Cerebellar nuclear complex (tissue), 1 donor: Measurements from ENCODE around the gene CTSW.

ENCODE experiments used
- DNase-seq, 2 experiments: peaks; one replicate each; lab custom pipeline; 2025; lab: John Stamatoyannopoulos, UW

The CTSW gene

GRCh38 chr11:65856689-65857499 lies 22.7 kb upstream of the CTSW start:
- no peak for DNase-seq

GRCh38 chr11:65857500-65857852 lies 22.2 kb upstream of the CTSW start:
- DNase-seq = no peak

- peak; percentile 76 to 91 for DNase-seq
Measured at GRCh38 chr11:65857853-65858680, 21.6 kb upstream of the CTSW start, which contains the start of gene CFL1. TSS of gene CFL1 (minus strand) at chr11:65858180. CDS start at chr11:65858099, 81 bp downstream.

GRCh38 chr11:65858681-65859087 lies 21.0 kb upstream of the CTSW start:
- no peak for DNase-seq

- peak; percentile 86 to 88 for DNase-seq
Measured at GRCh38 chr11:65859095-65859811, 20.4 kb upstream of the CTSW start.

- DNase-seq = no peak
Measured at GRCh38 chr11:65859812-65860277, 19.8 kb upstream of the CTSW start.

- peak; percentile 64 to 82 for DNase-seq
Measured at GRCh38 chr11:65860278-65861164, 19.1 kb upstream of the CTSW start, which contains the start of gene MUS81. TSS of gene MUS81 (plus strand) at chr11:65860433. CDS start at chr11:65860754, 321 bp downstream.

- no peak for DNase-seq
Measured at GRCh38 chr11:65861165-65861505, 18.5 kb upstream of the CTSW start.

GRCh38 chr11:65861533-65862183 lies 18.0 kb upstream of the CTSW start:
- DNase-seq = no peak

- no peak for DNase-seq
Measured at GRCh38 chr11:65862191-65862735, 17.4 kb upstream of the CTSW start.

- no peak for DNase-seq
Measured at GRCh38 chr11:65862941-65863888, 16.4 kb upstream of the CTSW start.

GRCh38 chr11:65863889-65864705 lies 15.5 kb upstream of the CTSW start:
- DNase-seq = no peak

GRCh38 chr11:65864706-65865471 lies 14.7 kb upstream of the CTSW start:
- DNase-seq = no peak

- no peak for DNase-seq
Measured at GRCh38 chr11:65865550-65866172, 14.0 kb upstream of the CTSW start.

- no peak for DNase-seq
Measured at GRCh38 chr11:65866509-65867283, 12.9 kb upstream of the CTSW start.
